ENCODE results near the gene DELE1.

The DELE1 gene

DNA sequence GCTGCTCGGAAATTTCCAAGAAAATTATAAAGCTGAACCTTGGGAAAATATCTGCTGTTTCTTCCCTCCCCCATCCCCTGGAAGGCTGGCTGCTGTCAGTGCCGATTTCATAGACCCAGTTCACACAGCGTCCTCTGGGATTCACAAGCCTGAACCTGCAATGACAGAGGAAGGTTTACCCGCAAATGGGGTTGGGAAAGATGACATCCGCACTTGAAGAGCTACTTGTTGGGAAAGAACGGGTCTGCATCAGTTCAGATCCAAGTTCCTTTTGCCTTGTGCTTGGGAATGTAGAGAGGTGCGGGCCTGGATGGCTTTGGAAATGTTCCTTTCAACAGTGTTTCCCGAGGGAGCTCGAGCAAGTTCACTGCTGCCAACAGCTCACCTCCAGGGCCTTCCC, 20.4 kb downstream of the DELE1 start:
- TF ChIP-seq, protein P1, sequence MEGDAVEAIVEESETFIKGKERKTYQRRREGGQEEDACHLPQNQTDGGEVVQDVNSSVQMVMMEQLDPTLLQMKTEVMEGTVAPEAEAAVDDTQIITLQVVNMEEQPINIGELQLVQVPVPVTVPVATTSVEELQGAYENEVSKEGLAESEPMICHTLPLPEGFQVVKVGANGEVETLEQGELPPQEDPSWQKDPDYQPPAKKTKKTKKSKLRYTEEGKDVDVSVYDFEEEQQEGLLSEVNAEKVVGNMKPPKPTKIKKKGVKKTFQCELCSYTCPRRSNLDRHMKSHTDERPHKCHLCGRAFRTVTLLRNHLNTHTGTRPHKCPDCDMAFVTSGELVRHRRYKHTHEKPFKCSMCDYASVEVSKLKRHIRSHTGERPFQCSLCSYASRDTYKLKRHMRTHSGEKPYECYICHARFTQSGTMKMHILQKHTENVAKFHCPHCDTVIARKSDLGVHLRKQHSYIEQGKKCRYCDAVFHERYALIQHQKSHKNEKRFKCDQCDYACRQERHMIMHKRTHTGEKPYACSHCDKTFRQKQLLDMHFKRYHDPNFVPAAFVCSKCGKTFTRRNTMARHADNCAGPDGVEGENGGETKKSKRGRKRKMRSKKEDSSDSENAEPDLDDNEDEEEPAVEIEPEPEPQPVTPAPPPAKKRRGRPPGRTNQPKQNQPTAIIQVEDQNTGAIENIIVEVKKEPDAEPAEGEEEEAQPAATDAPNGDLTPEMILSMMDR (IDR thresholded peaks at IDR 0.05; ENCODE audit: low read depth, low read length): no peak
- TF ChIP-seq, protein P2, sequence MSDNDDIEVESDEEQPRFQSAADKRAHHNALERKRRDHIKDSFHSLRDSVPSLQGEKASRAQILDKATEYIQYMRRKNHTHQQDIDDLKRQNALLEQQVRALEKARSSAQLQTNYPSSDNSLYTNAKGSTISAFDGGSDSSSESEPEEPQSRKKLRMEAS (IDR thresholded peaks at IDR 0.05; ENCODE audit: low read depth, low read length): no peak
- TF ChIP-seq MYC (IDR thresholded peaks at IDR 0.05; ENCODE audit: low read depth, low read length) (no peak), POLR2A (IDR thresholded peaks at IDR 0.05; ENCODE audit: extremely low read depth, insufficient read length) (no peak)
- H3K4me3 ChIP-seq (ENCODE audit: low read depth, low read length): no peak overlapping the region
- no peak for DNase-seq (ENCODE audit: low read depth)

DNA sequence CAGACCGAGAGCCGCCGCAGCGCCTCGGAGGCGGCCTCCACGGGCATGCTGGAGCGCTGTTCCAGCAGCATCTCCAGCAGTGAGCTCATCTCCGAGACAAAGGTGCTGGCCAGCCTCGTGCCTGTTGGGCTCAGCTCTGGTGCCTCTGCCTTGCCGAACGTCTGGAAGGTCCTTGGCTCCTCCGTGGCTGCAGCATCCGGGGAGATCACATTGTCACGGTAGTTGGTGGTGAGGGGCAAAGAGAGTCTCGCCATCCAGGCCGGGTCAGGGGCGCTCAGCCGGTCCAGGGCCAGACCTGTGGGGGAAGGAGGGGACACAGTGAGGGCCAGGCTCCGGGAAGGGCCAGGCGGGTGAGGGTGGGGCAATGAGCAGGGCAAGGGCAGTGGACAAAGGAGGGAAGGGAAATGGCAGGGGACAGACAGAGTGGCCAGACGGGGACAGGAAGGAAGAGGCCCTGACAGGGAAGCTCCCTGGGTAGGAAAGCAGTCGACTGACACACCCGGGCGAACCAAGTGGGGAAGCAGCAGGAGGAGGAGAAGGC, 21.9 kb downstream of the DELE1 start:
- TF ChIP-seq MYC (IDR thresholded peaks at IDR 0.05; ENCODE audit: low read depth, low read length) (no peak), POLR2A (IDR thresholded peaks at IDR 0.05; ENCODE audit: extremely low read depth, insufficient read length) (no peak)
- TF ChIP-seq, protein P2 (IDR thresholded peaks at IDR 0.05; ENCODE audit: low read depth, low read length): no peak
- TF ChIP-seq, protein P1 (IDR thresholded peaks at IDR 0.05; ENCODE audit: low read depth, low read length): no peak
- no peak overlapping the region for H3K4me3 ChIP-seq (ENCODE audit: low read depth, low read length)
- DNase-seq (ENCODE audit: low read depth): no peak

DNA sequence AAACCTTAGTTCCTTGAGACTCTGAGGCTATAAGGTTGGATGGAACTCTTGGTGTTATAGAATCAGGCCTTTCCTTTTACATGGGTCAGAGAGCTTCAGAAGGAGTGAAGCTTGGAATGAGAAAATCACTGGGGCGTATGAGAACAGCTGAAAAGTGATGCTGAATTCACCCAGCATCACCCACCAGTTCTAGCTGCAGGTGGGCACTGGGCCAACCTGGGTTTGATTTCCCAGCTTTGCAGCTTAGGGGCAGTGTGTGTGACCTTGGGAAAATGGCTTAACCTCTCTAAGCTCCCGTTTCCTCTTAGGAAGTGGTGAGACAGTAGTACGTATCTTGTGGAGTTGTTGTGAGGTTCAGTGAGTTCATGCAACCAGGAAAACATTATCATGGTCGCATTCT, 23.6 kb downstream of the DELE1 start:
- TF ChIP-seq, protein P2 (IDR thresholded peaks at IDR 0.05; ENCODE audit: low read depth, low read length): no peak
- TF ChIP-seq MYC (IDR thresholded peaks at IDR 0.05; ENCODE audit: low read depth, low read length) (no peak), POLR2A (IDR thresholded peaks at IDR 0.05; ENCODE audit: extremely low read depth, insufficient read length) (no peak)
- TF ChIP-seq, protein P1 (IDR thresholded peaks at IDR 0.05; ENCODE audit: low read depth, low read length): no peak
- no peak for DNase-seq (ENCODE audit: low read depth)
- no peak overlapping the region for H3K4me3 ChIP-seq (ENCODE audit: low read depth, low read length)

DNA sequence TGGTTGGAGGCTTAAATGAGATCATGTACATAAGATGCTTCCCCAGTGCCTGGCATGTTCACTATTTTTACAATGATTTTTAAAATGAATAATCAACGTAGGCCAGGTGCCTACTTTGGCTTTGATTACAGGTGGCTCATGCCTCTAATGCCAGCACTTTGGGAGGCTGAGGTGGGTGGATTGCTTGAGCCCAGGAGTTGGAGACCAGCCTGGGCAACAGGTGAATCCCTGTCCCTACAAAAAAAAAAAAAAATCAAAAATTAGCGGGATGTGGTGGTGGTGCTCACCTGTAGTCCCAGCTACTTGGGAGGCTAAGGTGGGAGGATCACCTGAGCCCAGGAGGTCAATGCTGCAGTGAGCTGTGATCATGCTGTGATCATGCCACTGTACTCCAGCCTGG, 25.1 kb downstream of the DELE1 start:
- no peak for DNase-seq (ENCODE audit: low read depth)
- H3K4me3 ChIP-seq (ENCODE audit: low read depth, low read length): no peak overlapping the region
- TF ChIP-seq, protein P1 (IDR thresholded peaks at IDR 0.05; ENCODE audit: low read depth, low read length): no peak
- TF ChIP-seq, protein P2 (IDR thresholded peaks at IDR 0.05; ENCODE audit: low read depth, low read length): no peak
- TF ChIP-seq POLR2A (IDR thresholded peaks at IDR 0.05; ENCODE audit: extremely low read depth, insufficient read length) (no peak), MYC (IDR thresholded peaks at IDR 0.05; ENCODE audit: low read depth, low read length) (no peak)

DNA sequence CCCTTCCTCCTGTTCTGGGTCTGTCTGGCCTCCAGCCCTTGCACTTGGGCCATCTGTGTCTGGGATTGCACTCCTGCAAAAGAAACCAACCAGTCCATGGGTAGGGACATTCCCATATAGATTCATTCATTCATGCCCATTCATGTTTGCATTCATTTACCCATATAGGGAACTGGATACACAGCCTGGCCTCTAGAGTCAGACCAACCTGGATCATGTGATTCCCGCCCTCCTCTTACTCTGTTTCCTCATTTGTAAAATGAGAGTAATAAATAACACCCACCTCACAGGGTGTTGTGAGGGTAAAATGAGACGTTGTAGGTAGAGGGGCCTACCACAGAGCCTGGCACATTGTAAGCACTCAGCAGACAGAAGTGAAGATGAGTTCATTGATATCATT, 25.8 kb downstream of the DELE1 start:
- TF ChIP-seq, protein P2 (IDR thresholded peaks at IDR 0.05; ENCODE audit: low read depth, low read length): no peak
- TF ChIP-seq POLR2A (IDR thresholded peaks at IDR 0.05; ENCODE audit: extremely low read depth, insufficient read length) (no peak), MYC (IDR thresholded peaks at IDR 0.05; ENCODE audit: low read depth, low read length) (no peak)
- TF ChIP-seq, protein P1 (IDR thresholded peaks at IDR 0.05; ENCODE audit: low read depth, low read length): no peak
- DNase-seq (ENCODE audit: low read depth): no peak

More for the DNA sequence above, 25.8 kb downstream of the DELE1 start:
- no peak overlapping the region for H3K4me3 ChIP-seq (ENCODE audit: low read depth, low read length)

Measured in NB4 (cell line).